Loucy (cell line): ENCODE results near the gene KRT1.

Source experiments
- H2AFZ ChIP-seq: fragments of 200-600 bp; sonication (generic); 2 replicates; pipeline ENCODE4 v1.6.0; 2016; ENCODE audit warnings: antibody characterized with exemption, mild to moderate bottlenecking, low read length, moderate library complexity
- H3F3A ChIP-seq: fragments of 200-600 bp; 2 replicates; pipeline ENCODE4 v1.6.0; 2016; ENCODE audit warnings: antibody characterized with exemption, low read depth, mild to moderate bottlenecking
- H3K27me3 ChIP-seq: fragments of 200-600 bp; sonication (generic); 2 replicates; pipeline ENCODE4 v1.6.1; 2014; ENCODE audit warnings: low read length, mild to moderate bottlenecking; ENCODE audit not compliant: insufficient read depth, poor library complexity, severe bottlenecking
- H3K36me3 ChIP-seq: fragments of 200-600 bp; sonication (generic); 2 replicates; pipeline ENCODE4 v1.6.1; 2016; ENCODE audit warnings: low read length; ENCODE audit not compliant: insufficient read depth
- H3K4me1 ChIP-seq: fragments of 200-600 bp; sonication (generic); 2 replicates; pipeline ENCODE4 v1.5.1; 2014; ENCODE audit warnings: low read length, mild to moderate bottlenecking; ENCODE audit not compliant: insufficient read depth, poor library complexity, severe bottlenecking
- H3K4me2 ChIP-seq: fragments of 200-600 bp; sonication (generic); 2 replicates; pipeline ENCODE4 v1.6.0; 2014; ENCODE audit warnings: antibody characterized with exemption, low read length, low read depth, mild to moderate bottlenecking; ENCODE audit not compliant: poor library complexity, severe bottlenecking
- H3K4me3 ChIP-seq: fragments of 200-600 bp; sonication (generic); 2 replicates; pipeline ENCODE4 v1.5.1; 2014; ENCODE audit warnings: low read length, mild to moderate bottlenecking, mixed read lengths; ENCODE audit not compliant: poor library complexity, severe bottlenecking
- H3K79me2 ChIP-seq: fragments of 200-600 bp; sonication (generic); 2 replicates; pipeline ENCODE4 v1.6.1; 2014; ENCODE audit warnings: low read length; ENCODE audit not compliant: insufficient read depth
- H3K9ac ChIP-seq: fragments of 200-600 bp; sonication (generic); 2 replicates; pipeline ENCODE4 v1.6.0; 2014; ENCODE audit warnings: mild to moderate bottlenecking, low read depth, low read length, moderate library complexity; ENCODE audit not compliant: poor library complexity, severe bottlenecking
- H3K9me2 ChIP-seq: fragments of 200-600 bp; sonication (generic); replicated peaks from 2 replicates; pipeline ENCODE4 v1.6.1; 2016; ENCODE audit warnings: low read depth, low read length, mixed read lengths
- H3K9me3 ChIP-seq: fragments of 200-600 bp; sonication (generic); 2 replicates; pipeline ENCODE4 v1.6.1; 2014; ENCODE audit warnings: mild to moderate bottlenecking, antibody characterized with exemption, low read length, low read depth; ENCODE audit not compliant: insufficient read depth
- H4K20me1 ChIP-seq: fragments of 200-600 bp; sonication (generic); 2 replicates; pipeline ENCODE4 v1.6.0; 2014; ENCODE audit warnings: antibody characterized with exemption, low read length, mild to moderate bottlenecking; ENCODE audit not compliant: insufficient read depth, poor library complexity, severe bottlenecking
- CTCF ChIP-seq: fragments of 200-600 bp; sonication (generic); conservative IDR thresholded peaks from 2 replicates; pipeline ENCODE4 v1.5.1; 2014; ENCODE audit warnings: mild to moderate bottlenecking, antibody characterized with exemption, low read length
- EZH2phosphoT487 ChIP-seq: fragments of 200-600 bp; IDR thresholded peaks from 2 replicates; pipeline ENCODE4 v1.6.1; 2018; ENCODE audit warnings: antibody characterized with exemption, mild to moderate bottlenecking, moderate library complexity, borderline replicate concordance

KRT1 gene

GRCh38 chr12:52689936-52690335, 9.7 kb upstream of the KRT1 start:
- TF ChIP-seq CTCF (no peak), EZH2phosphoT487 (no peak)
- H3K79me2 ChIP-seq: no peaks in the 10 kb centered on the region
- H3F3A ChIP-seq: no peaks in the 10 kb centered on the region
- no peak overlapping the region for H3K4me2 ChIP-seq
- no peaks in the 10 kb centered on the region for H3K27me3 ChIP-seq
- no peaks in the 10 kb centered on the region for H4K20me1 ChIP-seq
- H3K9ac ChIP-seq: no peak overlapping the region
- peaks cover 20% of the 10 kb centered on the region for H3K4me1 ChIP-seq
- no peaks in the 10 kb centered on the region for H3K9me2 ChIP-seq
- H3K36me3 ChIP-seq: no peaks in the 10 kb centered on the region
- peak overlapping the region; percentile 33; the same call in 1 of the 2 replicates for H2AFZ ChIP-seq
- no peaks in the 10 kb centered on the region for H3K9me3 ChIP-seq
- H3K4me3 ChIP-seq: no peak overlapping the region

- Histone ChIP-seq H3K4me1 (peaks cover 20% of the 10 kb centered on the region), H3K9me2 (no peaks in the 10 kb centered on the region), H3K79me2 (no peaks in the 10 kb centered on the region), H3K36me3 (no peaks in the 10 kb centered on the region), H3K4me2 (no peak overlapping the region), H2AFZ (0 out of 2 replicates have a peak overlapping the region, but pooled peaks have one; percentile 33), H3K9ac (no peak overlapping the region), H3K4me3 (no peak overlapping the region), H3K9me3 (no peaks in the 10 kb centered on the region), H3K27me3 (no peaks in the 10 kb centered on the region), H3F3A (no peaks in the 10 kb centered on the region), H4K20me1 (no peaks in the 10 kb centered on the region)
- TF ChIP-seq EZH2phosphoT487 (no peak), CTCF (no peak)
These were observed 9.0 kb upstream of the KRT1 start for GRCh38 chr12:52689239-52689638.

- Histone ChIP-seq H3K36me3 (no peaks in the 10 kb centered on the region), H3K9me2 (no peaks in the 10 kb centered on the region), H3K4me1 (peaks cover 20% of the 10 kb centered on the region), H3K27me3 (no peaks in the 10 kb centered on the region), H3F3A (no peaks in the 10 kb centered on the region), H4K20me1 (no peaks in the 10 kb centered on the region), H3K4me3 (no peak overlapping the region), H3K79me2 (no peaks in the 10 kb centered on the region), H3K4me2 (no peak overlapping the region), H2AFZ (no peak overlapping the region), H3K9me3 (no peaks in the 10 kb centered on the region), H3K9ac (no peak overlapping the region)
- TF ChIP-seq CTCF: no peak
- TF ChIP-seq EZH2phosphoT487: no peak
These were observed 8.3 kb upstream of the KRT1 start for GRCh38 chr12:52688481-52688880.
